NCI-H748 treated with DMSO at 0.1 percent for 48 hours (cell line): ENCODE measurements around the gene CCHCR1.

Experiments
- DNase-seq: peaks from one replicate; lab custom pipeline; 2025; lab: John Stamatoyannopoulos, UW

Gene CCHCR1

GRCh38 chr6:31128093-31128676, 29.4 kb downstream of the CCHCR1 start:
- peak; percentile 11 for DNase-seq

GRCh38 chr6:31126396-31127175, 31.0 kb downstream of the CCHCR1 start:
- no peak for DNase-seq

GRCh38 chr6:31125586-31126363, 31.8 kb downstream of the CCHCR1 start:
- no peak for DNase-seq

- DNase-seq, result no peak
These were observed 32.4 kb downstream of the CCHCR1 start for GRCh38 chr6:31125162-31125561.

- DNase-seq, result no peak
These were observed 34.6 kb downstream of the CCHCR1 start for GRCh38 chr6:31122791-31123706.

GRCh38 chr6:31121131-31121790, 36.3 kb downstream of the CCHCR1 start:
- no peak for DNase-seq

- DNase-seq, result no peak
These were observed 37.3 kb downstream of the CCHCR1 start, which contains the start of gene CDSN for GRCh38 chr6:31120151-31120915. TSS of gene CDSN (minus strand) at chr6:31120446. CDS start at chr6:31120419, 27 bp downstream.

- no peak for DNase-seq
These were observed 39.4 kb downstream of the CCHCR1 start for GRCh38 chr6:31118178-31118577.

- no peak for DNase-seq
These were observed 40.8 kb downstream of the CCHCR1 start for GRCh38 chr6:31116661-31117385.

GRCh38 chr6:31115941-31116560, 41.6 kb downstream of the CCHCR1 start:
- DNase-seq, result no peak

GRCh38 chr6:31114970-31115849, 42.4 kb downstream of the CCHCR1 start:
- DNase-seq, result no peak

- no peak for DNase-seq
These were observed 43.1 kb downstream of the CCHCR1 start, which contains the start of gene PSORS1C1 for GRCh38 chr6:31114541-31114878. TSS of gene PSORS1C1 (plus strand) at chr6:31114800. CDS start at chr6:31129633, 14,833 bp downstream.

GRCh38 chr6:31113861-31114540, 43.6 kb downstream of the CCHCR1 start:
- no peak for DNase-seq

GRCh38 chr6:31112478-31112877, 45.1 kb downstream of the CCHCR1 start, which contains the start of gene C6orf15:
TSS of gene C6orf15 (minus strand) at chr6:31112575. CDS start at chr6:31112555, 20 bp downstream.
- DNase-seq, result no peak

GRCh38 chr6:31111712-31112111, 45.9 kb downstream of the CCHCR1 start:
- DNase-seq, result no peak

GRCh38 chr6:31110825-31111582, 46.6 kb downstream of the CCHCR1 start:
- no peak for DNase-seq

- DNase-seq, result no peak
These were observed 50.5 kb downstream of the CCHCR1 start for GRCh38 chr6:31107052-31107451.
